ENCODE results near the gene HPCAL4.

HPCAL4 gene

GRCh38 chr1:39704757-39705156 lies 13.5 kb upstream of the HPCAL4 start:
- no peak overlapping the region for H3K27ac ChIP-seq
- no peak for DNase-seq (ENCODE audit: low spot score)
- no peak for TF ChIP-seq CTCF (IDR thresholded peaks at IDR 0.05)
- no peak overlapping the region for H3K4me3 ChIP-seq

GRCh38 chr1:39701049-39701439 lies 9.8 kb upstream of the HPCAL4 start:
- H3K27ac ChIP-seq = peak overlapping the region in 1 of 2 donors; percentile 64
- H3K4me3 ChIP-seq = peak overlapping the region; percentile 64
- TF ChIP-seq CTCF (IDR thresholded peaks at IDR 0.05) = no peak
- DNase-seq (ENCODE audit: low spot score) = no peak

- DNase-seq (ENCODE audit: low spot score) = no peak
- no peak for TF ChIP-seq CTCF (IDR thresholded peaks at IDR 0.05)
- H3K4me3 ChIP-seq = no peak overlapping the region
- no peak overlapping the region for H3K27ac ChIP-seq
Measured at GRCh38 chr1:39700348-39700747, 9.1 kb upstream of the HPCAL4 start.

DNA sequence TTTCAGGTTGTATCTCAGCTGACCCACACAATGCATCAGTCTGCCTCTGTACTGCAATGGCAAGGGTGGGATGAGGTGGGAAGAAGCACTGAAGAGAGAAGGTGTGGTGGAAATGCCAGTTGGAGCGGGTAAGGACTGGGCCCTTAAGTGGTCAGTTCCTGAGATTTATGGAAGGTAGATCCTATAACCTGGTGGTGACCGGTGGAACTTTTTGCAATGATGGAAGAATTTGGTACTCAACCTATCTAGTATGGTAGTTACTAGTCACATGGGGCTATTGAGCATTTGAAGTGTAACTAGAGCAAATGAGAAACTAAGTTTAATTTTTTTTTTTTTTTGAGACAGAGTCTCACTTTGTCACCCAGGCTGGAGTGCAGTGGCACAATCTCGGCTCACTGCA lies 8.2 kb upstream of the HPCAL4 start:
- H3K4me3 ChIP-seq = no peak overlapping the region

GRCh38 chr1:39698568-39698967 lies 7.3 kb upstream of the HPCAL4 start:
- Histone ChIP-seq H3K27ac (no peak overlapping the region), H3K4me3 (no peak overlapping the region)
- TF ChIP-seq CTCF (IDR thresholded peaks at IDR 0.05) = no peak
- DNase-seq (ENCODE audit: low spot score) = no peak

More for the DNA sequence above, 8.2 kb upstream of the HPCAL4 start:
- DNase-seq (ENCODE audit: low spot score) = no peak
- no peak overlapping the region for H3K27ac ChIP-seq
- TF ChIP-seq CTCF (IDR thresholded peaks at IDR 0.05) = no peak

- Histone ChIP-seq H3K4me3 (no peak overlapping the region), H3K27ac (no peak overlapping the region)
- TF ChIP-seq CTCF (IDR thresholded peaks at IDR 0.05) = no peak
- no peak for DNase-seq (ENCODE audit: low spot score)
Measured at GRCh38 chr1:39696448-39696847, 5.2 kb upstream of the HPCAL4 start.

DNA sequence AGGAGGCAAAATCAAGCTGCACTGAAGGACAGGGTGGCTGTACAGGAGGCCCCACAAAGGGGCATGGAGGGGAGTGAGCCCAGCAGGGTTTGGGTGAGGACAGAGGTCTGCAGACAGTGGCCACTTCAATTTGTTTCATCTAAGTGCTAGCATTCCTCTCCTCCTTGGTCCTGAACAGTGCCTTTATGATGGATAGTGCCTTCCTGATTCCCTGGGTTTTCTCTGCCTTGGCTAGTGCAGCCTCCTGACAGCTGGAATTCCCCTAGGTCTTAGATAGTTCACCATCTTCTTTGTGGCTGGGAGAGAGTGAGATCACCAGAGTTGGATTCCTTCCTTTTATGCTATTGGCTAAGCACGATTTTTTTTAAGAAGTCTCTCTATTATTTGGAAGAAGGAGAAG lies 3.8 kb upstream of the HPCAL4 start:
- no peak for DNase-seq (ENCODE audit: low spot score)

More for the DNA sequence above, 3.8 kb upstream of the HPCAL4 start:
- no peak for TF ChIP-seq CTCF (IDR thresholded peaks at IDR 0.05)
- Histone ChIP-seq H3K27ac (no peak overlapping the region), H3K4me3 (no peak overlapping the region)

Measured in coronary artery (tissue), 2 donors.